GM12892 (cell line): ENCODE data around the gene RRAD.

Source experiments
- POLR2A ChIP-seq: IDR thresholded peaks from 2 replicates; pipeline ENCODE4 v1.6.1; 2011; ENCODE audit warnings: low read depth, low read length, control low read depth
- POLR2AphosphoS5 ChIP-seq: IDR thresholded peaks from 2 replicates; pipeline ENCODE4 v1.6.1; 2011; ENCODE audit warnings: low read depth, low read length, control low read depth
- TAF1 ChIP-seq: IDR thresholded peaks from 2 replicates; pipeline ENCODE4 v1.6.1; 2011; ENCODE audit warnings: low read depth, mild to moderate bottlenecking, control low read depth, low read length, borderline replicate concordance

DNA sequence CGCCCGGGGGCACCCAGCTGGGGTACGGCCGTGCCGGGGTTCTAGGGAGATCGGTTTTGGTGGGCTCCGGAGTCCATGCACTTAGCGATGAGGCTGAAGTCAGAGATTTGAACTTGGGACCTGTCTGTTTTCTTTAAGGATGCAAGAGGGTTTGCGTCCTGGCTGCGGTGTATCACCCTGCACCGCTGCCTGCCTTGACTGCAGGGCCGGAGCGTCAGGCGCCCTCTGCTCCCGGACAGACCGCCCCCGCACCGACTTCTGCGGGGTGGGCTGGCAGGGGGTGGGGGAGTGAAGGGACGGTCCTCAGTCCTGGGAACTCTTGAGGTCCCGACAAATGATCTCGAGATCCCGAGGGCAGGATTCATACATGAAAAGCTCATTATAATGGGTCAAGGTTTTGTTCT, 44.3 kb downstream of the RRAD start:
- TF ChIP-seq POLR2A: no peak
- TF ChIP-seq POLR2AphosphoS5: no peak
- no peak for TF ChIP-seq TAF1
